Subcutaneous adipose tissue (tissue), 4 donors: ENCODE data around the gene CR1L. TPM values are rescaled to one million over a fixed set of nuclear protein-coding genes. Genes with fewer than 3 reads are reported as not detected.

Source experiments
- total RNA-seq, 4 donors: library from RNA; depleted of rRNA; stranded (reverse); fragments of >200 nt; gene quantifications; one replicate each; pipeline ENCODE4 v1.1.0, GENCODE V29; 2016
- TF ChIP-seq, protein P1 (sequence below): fragments of 450-650 bp; IDR thresholded peaks from one replicate; pipeline ENCODE4 v1.5.1; 2016; ENCODE audit warnings: low read depth, mild to moderate bottlenecking, control low read depth, antibody characterized with exemption, moderate library complexity

The CR1L gene
- total RNA-seq, 4 donors from 2014 or later: 0.57 to 1.0 TPM; not detected in 2

DNA sequence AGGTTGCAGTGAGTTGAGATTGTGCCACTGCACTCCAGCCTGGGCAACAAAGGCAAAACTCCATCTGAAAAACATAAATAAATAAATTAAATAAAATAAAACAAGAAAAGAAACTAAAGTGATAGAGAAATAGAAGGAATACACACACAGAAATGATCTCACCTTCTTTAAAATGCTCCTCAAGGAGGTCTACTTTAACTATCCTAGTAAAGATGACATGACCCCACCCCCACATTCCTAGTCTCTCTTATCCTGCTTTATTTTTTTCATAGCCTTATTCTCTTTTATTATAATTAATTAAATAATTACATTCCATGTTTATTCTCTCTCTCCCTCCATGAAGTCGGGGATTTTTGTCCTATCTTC, 18.0 kb upstream of the CR1L start:
- TF ChIP-seq, protein P1, sequence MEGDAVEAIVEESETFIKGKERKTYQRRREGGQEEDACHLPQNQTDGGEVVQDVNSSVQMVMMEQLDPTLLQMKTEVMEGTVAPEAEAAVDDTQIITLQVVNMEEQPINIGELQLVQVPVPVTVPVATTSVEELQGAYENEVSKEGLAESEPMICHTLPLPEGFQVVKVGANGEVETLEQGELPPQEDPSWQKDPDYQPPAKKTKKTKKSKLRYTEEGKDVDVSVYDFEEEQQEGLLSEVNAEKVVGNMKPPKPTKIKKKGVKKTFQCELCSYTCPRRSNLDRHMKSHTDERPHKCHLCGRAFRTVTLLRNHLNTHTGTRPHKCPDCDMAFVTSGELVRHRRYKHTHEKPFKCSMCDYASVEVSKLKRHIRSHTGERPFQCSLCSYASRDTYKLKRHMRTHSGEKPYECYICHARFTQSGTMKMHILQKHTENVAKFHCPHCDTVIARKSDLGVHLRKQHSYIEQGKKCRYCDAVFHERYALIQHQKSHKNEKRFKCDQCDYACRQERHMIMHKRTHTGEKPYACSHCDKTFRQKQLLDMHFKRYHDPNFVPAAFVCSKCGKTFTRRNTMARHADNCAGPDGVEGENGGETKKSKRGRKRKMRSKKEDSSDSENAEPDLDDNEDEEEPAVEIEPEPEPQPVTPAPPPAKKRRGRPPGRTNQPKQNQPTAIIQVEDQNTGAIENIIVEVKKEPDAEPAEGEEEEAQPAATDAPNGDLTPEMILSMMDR: no peak

DNA sequence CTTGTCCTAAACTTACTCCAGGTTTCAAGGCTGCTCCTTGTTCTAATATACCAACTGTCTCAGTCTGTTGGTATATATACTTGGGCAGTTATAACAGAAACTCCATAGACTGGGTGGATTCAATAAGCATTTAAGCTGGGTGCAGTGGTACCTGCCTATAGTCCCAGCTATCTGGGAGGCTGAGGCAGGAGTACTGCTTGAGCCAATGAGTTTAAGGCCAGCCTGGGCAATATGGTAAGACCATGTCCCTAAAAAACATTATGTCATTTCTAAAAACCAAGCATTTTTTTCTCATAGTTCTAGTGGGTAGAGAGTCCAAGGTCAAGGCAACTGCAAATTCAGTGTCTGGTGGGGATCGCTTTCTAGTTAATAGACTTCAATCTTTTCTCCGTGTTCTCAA, 17.4 kb upstream of the CR1L start:
- TF ChIP-seq, protein P1: no peak

DNA sequence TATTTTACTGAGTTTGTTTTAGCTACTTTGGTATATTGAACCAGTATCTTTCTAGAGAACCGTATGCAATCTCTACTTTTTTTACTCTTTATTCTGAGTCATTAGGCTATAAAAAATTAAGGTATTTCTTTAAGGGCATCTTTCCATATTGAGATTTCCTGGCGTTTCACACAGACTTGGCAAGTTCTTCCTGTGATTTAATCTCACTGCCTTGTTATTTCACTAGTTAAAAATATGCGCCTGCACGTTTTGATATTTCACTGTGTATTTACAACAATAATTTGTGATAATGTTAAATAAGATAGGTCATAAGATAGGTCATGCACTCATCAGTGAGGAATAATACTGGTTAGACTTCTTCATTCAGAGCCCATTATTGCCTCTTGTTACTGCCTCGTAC, 16.2 kb upstream of the CR1L start:
- TF ChIP-seq, protein P1: no peak

DNA sequence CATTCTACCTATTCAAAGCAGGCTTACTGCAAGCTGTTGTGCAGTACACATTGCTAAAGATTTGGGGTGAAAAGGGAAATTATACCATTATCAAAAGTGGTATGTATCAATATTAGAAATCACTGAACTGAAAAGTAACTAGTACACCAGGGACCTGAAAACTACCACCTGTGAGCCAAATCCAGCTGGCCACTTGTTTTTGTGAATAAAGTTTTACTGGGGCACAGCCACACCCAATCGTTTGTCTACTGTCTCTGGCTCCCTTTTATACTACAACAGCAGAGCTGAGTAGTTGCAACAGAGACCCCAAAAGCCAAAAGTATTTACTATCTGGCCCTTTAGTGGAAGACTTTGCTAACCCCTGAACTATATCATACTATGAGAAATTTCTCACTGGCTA, 13.8 kb upstream of the CR1L start:
- TF ChIP-seq, protein P1: no peak

DNA sequence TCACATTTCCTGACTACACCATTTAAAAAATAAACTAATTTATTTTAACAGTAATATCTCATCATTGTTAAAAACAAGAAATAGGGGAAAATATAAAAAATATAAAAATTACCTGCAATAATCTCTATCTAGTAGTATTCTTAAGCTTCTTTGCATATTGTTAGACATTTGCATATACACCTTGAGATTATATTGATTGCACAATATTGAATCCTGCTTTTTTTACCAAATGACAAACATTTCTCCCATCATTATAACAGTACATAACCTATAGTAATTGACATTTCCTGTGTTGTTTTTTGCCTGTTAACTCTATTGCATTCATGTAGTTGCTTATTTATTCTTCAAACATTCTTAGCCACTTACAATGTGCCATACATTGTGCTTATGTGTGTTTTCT, 11.7 kb upstream of the CR1L start:
- TF ChIP-seq, protein P1: no peak

DNA sequence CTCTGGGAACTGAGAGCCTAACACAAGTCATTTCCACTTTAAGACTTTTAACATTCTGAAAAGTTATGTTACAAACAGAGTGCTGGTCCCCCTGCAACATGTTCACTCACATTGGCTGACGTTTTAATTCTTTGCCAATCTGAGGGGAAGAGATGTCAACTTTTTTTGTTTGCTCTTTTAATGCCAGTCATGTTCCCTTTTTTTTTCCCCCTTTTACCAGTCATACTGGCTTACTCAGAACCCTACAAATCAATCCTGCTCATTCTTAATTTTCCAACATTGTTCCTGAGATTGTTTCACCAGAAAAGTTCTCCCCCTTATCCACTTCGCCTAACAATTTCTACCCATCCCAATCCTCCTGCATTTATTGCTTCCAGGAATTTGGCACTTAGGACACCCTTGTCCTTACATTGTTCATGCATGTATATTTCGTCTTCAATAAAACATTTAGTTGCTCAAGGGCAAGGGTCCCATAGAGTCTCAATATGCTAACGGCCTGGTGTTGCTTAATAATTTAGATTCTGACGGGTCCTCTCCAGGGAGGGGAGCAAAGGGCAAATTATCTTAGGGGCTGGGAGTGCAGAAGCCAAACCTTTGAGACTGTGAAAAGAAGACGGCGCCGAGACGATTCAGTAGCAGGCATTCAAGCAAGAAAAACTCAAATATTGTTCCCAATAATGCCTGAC, 624 bp upstream of the CR1L start:
- TF ChIP-seq, protein P1: no peak

DNA sequence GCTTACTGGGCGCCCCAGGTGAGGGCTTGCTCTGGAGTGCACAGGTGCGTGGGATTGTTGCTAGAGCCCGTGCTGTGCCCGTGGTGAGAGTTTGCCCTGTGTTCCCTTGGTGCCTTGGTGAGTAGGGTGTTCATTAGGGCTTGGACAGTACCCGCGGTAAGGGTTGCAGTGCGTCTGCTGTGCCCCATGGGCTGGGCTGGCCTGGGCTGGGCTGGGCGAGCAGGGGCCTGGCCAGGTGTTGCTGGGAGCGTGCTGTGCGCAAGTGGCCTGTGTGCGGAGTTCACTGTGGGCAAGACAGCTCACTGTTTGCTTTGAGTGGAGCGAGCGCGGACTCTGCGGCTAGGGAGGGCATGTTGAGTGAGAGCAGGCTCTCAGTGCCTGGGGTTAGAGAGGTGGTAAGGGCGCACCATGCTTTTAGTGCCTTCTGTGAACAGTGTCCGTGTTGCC, 725 bp downstream of the CR1L start:
- TF ChIP-seq, protein P1: no peak
